Natural killer cell (primary cell): ENCODE results near the gene DENND2A. TPM values are rescaled to one million over a fixed set of nuclear protein-coding genes. Genes with fewer than 3 reads are reported as not detected.
A peak's percentile ranks its signal among the peaks of the same experiment; 100 is the strongest.

Source experiments
- ATAC-seq, 3 donors: fragments of 150-1000 bp in 2 of 3; fragments of 200-7000 bp in 1 of 3; cut with Tn5 transposase; 1 replicate in 1 of 3; 2 replicates in 2 of 3; pipeline ENCODE4 v1.10.0; 2021; ENCODE audit warnings: mild to moderate bottlenecking in 2 of 3, moderate library complexity in 2 of 3
- DNase-seq, 2 donors: peaks; one replicate each; pipeline versions ENCODE4 v3.0.0 to v3.0.0-alpha.2; 2013 to 2021; ENCODE audit warnings: mixed read lengths in 1 of 2
- H3K27ac ChIP-seq: one replicate; pipeline ENCODE4 v1.5.1; 2013; ENCODE audit warnings: mild to moderate bottlenecking, low read length
- H3K27me3 ChIP-seq: one replicate; pipeline ENCODE4 v1.6.1; 2013; ENCODE audit warnings: low read length; ENCODE audit not compliant: control insufficient read depth, insufficient read depth
- H3K36me3 ChIP-seq: one replicate; pipeline ENCODE4 v1.6.1; 2013; ENCODE audit warnings: low read length; ENCODE audit not compliant: control insufficient read depth, insufficient read depth
- H3K4me1 ChIP-seq: one replicate; pipeline ENCODE4 v1.6.1; 2013; ENCODE audit warnings: low read length; ENCODE audit not compliant: control insufficient read depth, insufficient read depth
- H3K4me3 ChIP-seq: one replicate; pipeline ENCODE4 v1.5.1; 2013; ENCODE audit warnings: low read length
- H3K9me3 ChIP-seq: one replicate; pipeline ENCODE4 v1.6.1; 2013; ENCODE audit warnings: low read length; ENCODE audit not compliant: control insufficient read depth, insufficient read depth
- H3K27ac Mint-ChIP-seq, 2 donors: one replicate each; pipeline ENCODE4 v1.8.0; 2022; ENCODE audit warnings: mild to moderate bottlenecking in 2 of 2, mixed read lengths in 2 of 2, moderate library complexity in 1 of 2
- H3K27me3 Mint-ChIP-seq, 2 donors: one replicate each; pipeline ENCODE4 v1.8.0; 2022; ENCODE audit warnings: low read depth in 2 of 2, mixed read lengths in 2 of 2
- H3K36me3 Mint-ChIP-seq: one replicate; pipeline ENCODE4 v1.8.0; 2022; ENCODE audit warnings: mixed read lengths
- H3K4me1 Mint-ChIP-seq, 2 donors: one replicate each; pipeline ENCODE4 v1.8.0; 2022; ENCODE audit warnings: mixed read lengths in 2 of 2
- H3K4me3 Mint-ChIP-seq: one replicate; pipeline ENCODE4 v1.8.0; 2022; ENCODE audit warnings: mild to moderate bottlenecking, moderate library complexity, mixed read lengths
- H3K9me3 Mint-ChIP-seq, 2 donors: one replicate each; pipeline ENCODE4 v1.8.0; 2022; ENCODE audit warnings: mixed read lengths in 2 of 2
- WGBS: methylation state at CpG from one replicate; pipeline ENCODE4 v1.1.7; 2013; ENCODE audit warnings: missing lambda C conversion rate; ENCODE audit not compliant: insufficient coverage; 5-methylcytosine and 5-hydroxymethylcytosine counted together
- intact Hi-C: fragments of 100-400 bp; cut with micrococcal nuclease; formaldehyde crosslinking; loops from one replicate; pipeline ENCODE4 v1.14.2; 2022
- total RNA-seq, 4 donors: library from RNA; stranded (reverse); fragments of 120-200 nt in 1 of 4; gene quantifications; one replicate each; pipeline versions ENCODE4 v1.2.3 to v1.2.4, GENCODE V29; 2013 to 2022
- TF ChIP-seq, protein P1 (sequence below): fragments of 200-600 bp; IDR thresholded peaks from one replicate; pipeline ENCODE4 v1.8.0; 2022; ENCODE audit warnings: antibody characterized with exemption

The DENND2A gene, protein sequence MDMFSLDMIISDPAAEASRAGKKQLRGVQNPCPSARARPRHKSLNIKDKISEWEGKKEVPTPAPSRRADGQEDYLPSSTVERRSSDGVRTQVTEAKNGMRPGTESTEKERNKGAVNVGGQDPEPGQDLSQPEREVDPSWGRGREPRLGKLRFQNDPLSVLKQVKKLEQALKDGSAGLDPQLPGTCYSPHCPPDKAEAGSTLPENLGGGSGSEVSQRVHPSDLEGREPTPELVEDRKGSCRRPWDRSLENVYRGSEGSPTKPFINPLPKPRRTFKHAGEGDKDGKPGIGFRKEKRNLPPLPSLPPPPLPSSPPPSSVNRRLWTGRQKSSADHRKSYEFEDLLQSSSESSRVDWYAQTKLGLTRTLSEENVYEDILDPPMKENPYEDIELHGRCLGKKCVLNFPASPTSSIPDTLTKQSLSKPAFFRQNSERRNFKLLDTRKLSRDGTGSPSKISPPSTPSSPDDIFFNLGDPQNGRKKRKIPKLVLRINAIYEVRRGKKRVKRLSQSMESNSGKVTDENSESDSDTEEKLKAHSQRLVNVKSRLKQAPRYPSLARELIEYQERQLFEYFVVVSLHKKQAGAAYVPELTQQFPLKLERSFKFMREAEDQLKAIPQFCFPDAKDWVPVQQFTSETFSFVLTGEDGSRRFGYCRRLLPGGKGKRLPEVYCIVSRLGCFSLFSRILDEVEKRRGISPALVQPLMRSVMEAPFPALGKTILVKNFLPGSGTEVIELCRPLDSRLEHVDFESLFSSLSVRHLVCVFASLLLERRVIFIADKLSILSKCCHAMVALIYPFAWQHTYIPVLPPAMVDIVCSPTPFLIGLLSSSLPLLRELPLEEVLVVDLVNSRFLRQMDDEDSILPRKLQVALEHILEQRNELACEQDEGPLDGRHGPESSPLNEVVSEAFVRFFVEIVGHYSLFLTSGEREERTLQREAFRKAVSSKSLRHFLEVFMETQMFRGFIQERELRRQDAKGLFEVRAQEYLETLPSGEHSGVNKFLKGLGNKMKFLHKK
- under 1 TPM in 1 of 3 donors, not detected in 2; 0.12 TPM for total RNA-seq
- total RNA-seq (2013): 0.14 TPM

DNA sequence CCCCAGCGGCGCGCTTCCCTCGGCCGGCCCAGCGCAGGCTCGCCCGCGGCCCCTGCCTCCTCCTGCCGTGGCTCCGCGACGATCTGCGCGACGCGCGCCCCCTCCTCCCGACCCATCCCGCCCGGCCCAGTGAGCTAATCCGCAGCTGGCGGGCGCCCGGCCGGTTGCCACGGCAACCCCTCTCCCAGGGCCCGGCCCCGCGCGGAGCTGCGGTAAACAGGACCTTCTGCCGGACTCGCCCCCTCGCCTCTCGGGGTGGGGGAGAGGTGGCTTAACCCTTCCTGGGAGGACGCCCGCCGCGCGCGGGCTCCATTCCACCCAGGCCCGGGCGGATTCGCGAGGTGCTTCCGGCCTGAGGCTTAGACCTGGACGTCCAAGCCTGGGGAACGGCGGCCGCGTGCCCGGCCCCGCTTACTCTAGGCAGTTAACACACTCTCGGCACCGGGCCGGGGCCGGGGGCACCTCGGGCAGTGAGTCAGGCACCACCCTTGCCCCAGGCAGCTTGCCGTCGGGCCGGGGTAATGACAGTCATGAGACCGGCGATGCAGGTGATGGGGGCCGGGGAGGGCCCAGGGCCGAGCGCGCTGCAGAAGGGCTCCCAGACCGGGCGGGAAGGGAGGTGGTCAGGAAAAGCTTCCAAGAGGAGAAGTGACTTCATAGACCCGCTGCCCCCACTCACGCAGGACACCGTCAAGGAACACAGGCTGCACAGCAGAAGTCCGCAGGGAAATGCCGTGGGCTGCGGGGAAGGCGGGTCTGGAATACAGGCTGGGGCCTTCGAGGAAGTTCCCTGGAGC lies at the start of gene DENND2A:
DENND2A (minus strand) TSS at position 87 of the 797 bp plus-strand sequence. CDS start 38,416 bp downstream, outside the sequence.
- no peak for DNase-seq
- no peaks in the 10 kb centered on the region for H3K36me3 Mint-ChIP-seq
- peak in 2 of 3 donors; percentile 29 to 47 for ATAC-seq
- Histone ChIP-seq H3K36me3 (no peaks in the 10 kb centered on the region), H3K9me3 (no peaks in the 10 kb centered on the region), H3K27ac (no peak within 1 kb of the TSS), H3K4me3 (peak within 1 kb of the TSS; percentile 10), H3K27me3 (peaks cover 42% of the 10 kb centered on the region), H3K4me1 (peaks cover 17% of the 10 kb centered on the region)
- no peak within 1 kb of the TSS for H3K27ac Mint-ChIP-seq
- H3K27me3 Mint-ChIP-seq: peaks cover 51 to 62% of the 10 kb centered on the region in 2 donors
- peaks cover 11 to 15% of the 10 kb centered on the region in 2 donors for H3K4me1 Mint-ChIP-seq
- 6% methylated on average over 78 of the region's 78 CpGs for WGBS
- TF ChIP-seq, protein P1, sequence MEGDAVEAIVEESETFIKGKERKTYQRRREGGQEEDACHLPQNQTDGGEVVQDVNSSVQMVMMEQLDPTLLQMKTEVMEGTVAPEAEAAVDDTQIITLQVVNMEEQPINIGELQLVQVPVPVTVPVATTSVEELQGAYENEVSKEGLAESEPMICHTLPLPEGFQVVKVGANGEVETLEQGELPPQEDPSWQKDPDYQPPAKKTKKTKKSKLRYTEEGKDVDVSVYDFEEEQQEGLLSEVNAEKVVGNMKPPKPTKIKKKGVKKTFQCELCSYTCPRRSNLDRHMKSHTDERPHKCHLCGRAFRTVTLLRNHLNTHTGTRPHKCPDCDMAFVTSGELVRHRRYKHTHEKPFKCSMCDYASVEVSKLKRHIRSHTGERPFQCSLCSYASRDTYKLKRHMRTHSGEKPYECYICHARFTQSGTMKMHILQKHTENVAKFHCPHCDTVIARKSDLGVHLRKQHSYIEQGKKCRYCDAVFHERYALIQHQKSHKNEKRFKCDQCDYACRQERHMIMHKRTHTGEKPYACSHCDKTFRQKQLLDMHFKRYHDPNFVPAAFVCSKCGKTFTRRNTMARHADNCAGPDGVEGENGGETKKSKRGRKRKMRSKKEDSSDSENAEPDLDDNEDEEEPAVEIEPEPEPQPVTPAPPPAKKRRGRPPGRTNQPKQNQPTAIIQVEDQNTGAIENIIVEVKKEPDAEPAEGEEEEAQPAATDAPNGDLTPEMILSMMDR: no peak
- no peaks in the 10 kb centered on the region for H3K9me3 Mint-ChIP-seq
- peak within 1 kb of the TSS; percentile 87 for H3K4me3 Mint-ChIP-seq
- intact Hi-C loops: no loop called here

DNA sequence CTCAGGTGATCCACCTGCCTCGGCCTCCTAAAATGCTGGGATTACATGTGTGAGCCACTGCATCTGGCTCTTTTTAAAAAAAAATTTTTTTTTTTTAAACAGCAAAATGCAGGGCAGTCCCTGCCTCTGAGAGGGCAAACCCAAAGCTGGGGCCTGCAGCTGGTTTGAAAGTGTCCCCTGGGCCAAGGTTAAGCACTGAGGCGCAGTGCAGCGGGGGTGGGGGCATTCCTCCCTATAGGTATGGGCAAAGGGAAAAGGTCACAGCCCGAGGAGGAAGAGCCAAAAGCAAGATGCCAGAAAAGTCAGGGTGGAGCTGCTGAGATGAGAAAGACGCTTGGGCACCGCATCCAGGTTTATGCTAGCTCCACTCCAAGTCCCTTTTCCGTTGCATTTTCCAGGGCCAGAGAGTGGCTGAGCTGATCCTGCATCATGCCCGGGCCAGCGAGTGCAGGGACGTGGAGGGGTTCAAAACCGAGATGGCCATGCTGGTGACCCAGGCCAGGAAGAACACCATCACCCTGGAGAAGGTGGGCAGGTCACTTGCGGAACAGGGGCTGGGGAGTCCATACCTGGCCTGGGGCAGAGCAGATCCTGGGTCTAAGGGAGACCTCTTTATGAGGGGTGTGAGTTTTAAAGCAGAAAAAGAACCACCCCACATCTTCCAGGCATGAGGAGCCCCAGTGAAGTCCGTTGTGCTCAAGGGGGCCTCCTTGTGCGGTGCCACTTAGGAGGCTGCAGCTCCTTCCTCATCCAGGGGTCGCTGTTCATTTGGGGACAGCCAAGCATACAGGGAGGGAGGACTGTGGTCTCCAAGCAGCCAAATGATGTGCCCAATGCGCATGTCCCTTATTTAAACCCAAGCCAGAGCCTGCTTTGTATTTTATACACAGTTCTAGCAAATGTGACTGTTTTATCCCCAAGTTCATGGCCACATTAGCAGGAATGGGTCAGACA lies 48.9 kb upstream of the DENND2A start:
- Histone ChIP-seq H3K9me3 (no peaks in the 10 kb centered on the region), H3K4me1 (no peaks in the 10 kb centered on the region), H3K36me3 (peaks cover 17% of the 10 kb centered on the region), H3K27me3 (no peaks in the 10 kb centered on the region), H3K27ac (no peak overlapping the region), H3K4me3 (no peak overlapping the region)
- TF ChIP-seq, protein P1: no peak
- Mint-ChIP-seq H3K4me3 (no peak overlapping the region), H3K4me1 (no peaks in the 10 kb centered on the region), H3K36me3 (no peaks in the 10 kb centered on the region), H3K27ac (no peak overlapping the region), H3K9me3 (no peaks in the 10 kb centered on the region), H3K27me3 (no peaks in the 10 kb centered on the region)
- DNase-seq (no peak), ATAC-seq (no peak)
- 97% methylated on average over 16 of the region's 16 CpGs for WGBS
- intact Hi-C loops: loop anchor here (10.0 kb wide), 2 partner anchors 235 to 325 kb away; partner anchors contain the start of genes BRAF and MRPS33

DNA sequence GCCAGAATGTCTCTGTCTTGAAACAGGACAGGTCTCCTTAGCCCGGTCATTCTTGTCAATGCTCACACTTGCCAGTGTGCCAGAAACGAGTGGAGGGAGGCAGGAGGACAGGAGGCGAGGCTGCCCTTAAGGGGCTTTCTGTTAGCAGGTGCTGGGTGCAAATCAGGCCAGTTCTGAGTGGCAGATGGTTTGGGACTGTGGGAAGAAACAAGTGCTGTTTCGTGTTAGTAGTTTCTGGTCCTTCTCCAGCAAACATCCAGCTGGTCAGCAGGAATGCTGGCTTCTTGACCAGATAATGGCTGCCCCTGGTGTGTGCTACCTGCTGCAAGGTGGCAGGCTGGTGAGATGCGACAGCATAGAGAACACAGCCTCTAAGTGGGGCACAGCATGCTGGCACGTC lies 47.7 kb upstream of the DENND2A start:
- ATAC-seq (no peak), DNase-seq (no peak)
- Histone ChIP-seq H3K4me1 (no peaks in the 10 kb centered on the region), H3K36me3 (peaks cover 17% of the 10 kb centered on the region), H3K27ac (no peak overlapping the region), H3K27me3 (no peaks in the 10 kb centered on the region), H3K9me3 (no peaks in the 10 kb centered on the region), H3K4me3 (no peak overlapping the region)
- TF ChIP-seq, protein P1: no peak
- Mint-ChIP-seq H3K27ac (no peak overlapping the region), H3K9me3 (no peaks in the 10 kb centered on the region), H3K4me1 (peaks cover 0 to 3% of the 10 kb centered on the region in 2 donors), H3K27me3 (no peaks in the 10 kb centered on the region), H3K36me3 (no peaks in the 10 kb centered on the region), H3K4me3 (no peak overlapping the region)
- intact Hi-C loops: no loop called here
- WGBS: 92% methylated on average over 6 of the region's 6 CpGs
